ENCODE results near the gene SYNRG. TPM values are rescaled to one million over a fixed set of nuclear protein-coding genes. Genes with fewer than 3 reads are reported as not detected.
A peak's percentile ranks its signal among the peaks of the same experiment; 100 is the strongest.

Gene SYNRG
- polyA plus RNA-seq = 33.2 TPM
- long read RNA-seq, donor 1, partial matches to known transcripts = 0 of 3 reads
- long read RNA-seq, donor 1, other reads (novel, unspliced or antisense) = 0 of 3 reads
- long read RNA-seq, donor 2, partial matches to known transcripts = 6 of 9 reads
- long read RNA-seq, donor 2, other reads (novel, unspliced or antisense) = 0 of 9 reads
- long read RNA-seq, donor 3 = 0 reads
- long read RNA-seq, donor 4 = 0 reads
- long read RNA-seq, donor 5 = 0 reads
- long read RNA-seq, donor 6, partial matches to known transcripts = 0 of 2 reads
- long read RNA-seq, donor 6, other reads (novel, unspliced or antisense) = 0 of 2 reads
- long read RNA-seq, donor 7, partial matches to known transcripts = 0 of 1 reads
- long read RNA-seq, donor 7, other reads (novel, unspliced or antisense) = 0 of 1 reads
- long read RNA-seq, donor 8, partial matches to known transcripts = 0 of 4 reads
- long read RNA-seq, donor 8, other reads (novel, unspliced or antisense) = 0 of 4 reads
- long read RNA-seq, donor 9 = 0 reads
- long read RNA-seq, donor 10 = 0 reads
- long read RNA-seq, donor 11, partial matches to known transcripts = 0 of 2 reads
- long read RNA-seq, donor 11, other reads (novel, unspliced or antisense) = 0 of 2 reads

GRCh38 chr17:37609170-37610040, at the start of gene SYNRG:
Gene SYNRG, minus strand, starts transcription at chr17:37609418. Its CDS starts 63 bp downstream, at chr17:37609355.
- Histone ChIP-seq H3K36me3 (ENCODE audit: control insufficient read depth, insufficient read depth, low read length) (peaks cover 8% of the 10 kb centered on the region), H3K4me3 (ENCODE audit: low read length) (peak within 1 kb of the TSS; percentile 96), H3K9me3 (ENCODE audit: control insufficient read depth, low read depth, low read length) (no peaks in the 10 kb centered on the region), H3K27me3 (ENCODE audit: control insufficient read depth, insufficient read depth, low read length) (no peaks in the 10 kb centered on the region), H3K27ac (ENCODE audit: low read length) (peak within 1 kb of the TSS; percentile 86), H3K4me1 (ENCODE audit: control insufficient read depth, insufficient read depth, low read length) (peaks cover 2% of the 10 kb centered on the region)
- peak; percentile 97 for DNase-seq
- WGBS (ENCODE audit: insufficient coverage, low lambda C conversion rate) = 83% methylated on average over 1 of the region's 60 CpGs

GRCh38 chr17:37657202-37657601, 48.0 kb upstream of the SYNRG start:
- Histone ChIP-seq H3K36me3 (ENCODE audit: control insufficient read depth, insufficient read depth, low read length) (no peaks in the 10 kb centered on the region), H3K4me1 (ENCODE audit: control insufficient read depth, insufficient read depth, low read length) (peaks cover 21% of the 10 kb centered on the region), H3K4me3 (ENCODE audit: low read length) (no peak overlapping the region), H3K27ac (ENCODE audit: low read length) (no peak overlapping the region), H3K9me3 (ENCODE audit: control insufficient read depth, low read depth, low read length) (no peaks in the 10 kb centered on the region), H3K27me3 (ENCODE audit: control insufficient read depth, insufficient read depth, low read length) (no peaks in the 10 kb centered on the region)
- no CpG with 5 or more reads among the region's 1 CpG for WGBS (ENCODE audit: insufficient coverage, low lambda C conversion rate)
- no peak for DNase-seq

- Histone ChIP-seq H3K27ac (ENCODE audit: low read length) (no peak overlapping the region), H3K9me3 (ENCODE audit: control insufficient read depth, low read depth, low read length) (no peaks in the 10 kb centered on the region), H3K27me3 (ENCODE audit: control insufficient read depth, insufficient read depth, low read length) (no peaks in the 10 kb centered on the region), H3K36me3 (ENCODE audit: control insufficient read depth, insufficient read depth, low read length) (no peaks in the 10 kb centered on the region), H3K4me1 (ENCODE audit: control insufficient read depth, insufficient read depth, low read length) (no peaks in the 10 kb centered on the region), H3K4me3 (ENCODE audit: low read length) (no peak overlapping the region)
- WGBS (ENCODE audit: insufficient coverage, low lambda C conversion rate) = no CpG with 5 or more reads among the region's 2 CpGs
- no peak for DNase-seq
These were observed 42.6 kb upstream of the SYNRG start for GRCh38 chr17:37651849-37652248.

GRCh38 chr17:37650419-37651003, 41.3 kb upstream of the SYNRG start:
- Histone ChIP-seq H3K9me3 (ENCODE audit: control insufficient read depth, low read depth, low read length) (no peaks in the 10 kb centered on the region), H3K4me1 (ENCODE audit: control insufficient read depth, insufficient read depth, low read length) (no peaks in the 10 kb centered on the region)
- WGBS (ENCODE audit: insufficient coverage, low lambda C conversion rate) = 100% methylated on average over 3 of the region's 6 CpGs

GRCh38 chr17:37648555-37648954, 39.3 kb upstream of the SYNRG start:
- WGBS (ENCODE audit: insufficient coverage, low lambda C conversion rate) = no CpG with 5 or more reads among the region's 2 CpGs
- H3K9me3 ChIP-seq (ENCODE audit: control insufficient read depth, low read depth, low read length) = no peaks in the 10 kb centered on the region
- no peaks in the 10 kb centered on the region for H3K27me3 ChIP-seq (ENCODE audit: control insufficient read depth, insufficient read depth, low read length)
- H3K4me1 ChIP-seq (ENCODE audit: control insufficient read depth, insufficient read depth, low read length) = peaks cover 2% of the 10 kb centered on the region
- H3K4me3 ChIP-seq (ENCODE audit: low read length) = no peak overlapping the region
- DNase-seq = no peak
- H3K27ac ChIP-seq (ENCODE audit: low read length) = no peak overlapping the region
- no peaks in the 10 kb centered on the region for H3K36me3 ChIP-seq (ENCODE audit: control insufficient read depth, insufficient read depth, low read length)

More at GRCh38 chr17:37650419-37651003, 41.3 kb upstream of the SYNRG start:
- H3K36me3 ChIP-seq (ENCODE audit: control insufficient read depth, insufficient read depth, low read length) = no peaks in the 10 kb centered on the region
- H3K27ac ChIP-seq (ENCODE audit: low read length) = no peak overlapping the region
- no peak overlapping the region for H3K4me3 ChIP-seq (ENCODE audit: low read length)
- no peaks in the 10 kb centered on the region for H3K27me3 ChIP-seq (ENCODE audit: control insufficient read depth, insufficient read depth, low read length)
- DNase-seq = no peak

- no peaks in the 10 kb centered on the region for H3K27me3 ChIP-seq (ENCODE audit: control insufficient read depth, insufficient read depth, low read length)
- H3K4me1 ChIP-seq (ENCODE audit: control insufficient read depth, insufficient read depth, low read length) = peaks cover 2% of the 10 kb centered on the region
These were observed 38.6 kb upstream of the SYNRG start for GRCh38 chr17:37647856-37648255.

GRCh38 chr17:37643869-37644268, 34.7 kb upstream of the SYNRG start:
- peaks cover 7% of the 10 kb centered on the region for H3K4me1 ChIP-seq (ENCODE audit: control insufficient read depth, insufficient read depth, low read length)
- peak; percentile 45 to 76 for DNase-seq

More at GRCh38 chr17:37647856-37648255, 38.6 kb upstream of the SYNRG start:
- 14% methylated on average over 1 of the region's 1 CpG for WGBS (ENCODE audit: insufficient coverage, low lambda C conversion rate)
- peak in 1 of 2 donors; percentile 59 for DNase-seq
- Histone ChIP-seq H3K4me3 (ENCODE audit: low read length) (no peak overlapping the region), H3K9me3 (ENCODE audit: control insufficient read depth, low read depth, low read length) (no peaks in the 10 kb centered on the region), H3K36me3 (ENCODE audit: control insufficient read depth, insufficient read depth, low read length) (no peaks in the 10 kb centered on the region), H3K27ac (ENCODE audit: low read length) (peak overlapping the region; percentile 17)

GRCh38 chr17:37643118-37643766, 34.0 kb upstream of the SYNRG start, which contains the start of gene DDX52:
Gene DDX52, minus strand, starts transcription at chr17:37643446. Its CDS starts 26 bp downstream, at chr17:37643420.
- peak within 1 kb of the TSS; percentile 89 for H3K27ac ChIP-seq (ENCODE audit: low read length)
- H3K36me3 ChIP-seq (ENCODE audit: control insufficient read depth, insufficient read depth, low read length) = peaks cover 10% of the 10 kb centered on the region
- peak within 1 kb of the TSS; percentile 73 for H3K4me3 ChIP-seq (ENCODE audit: low read length)
- peak; percentile 96 for DNase-seq
- no CpG with 5 or more reads among the region's 43 CpGs for WGBS (ENCODE audit: insufficient coverage, low lambda C conversion rate)
- H3K27me3 ChIP-seq (ENCODE audit: control insufficient read depth, insufficient read depth, low read length) = no peaks in the 10 kb centered on the region
- no peaks in the 10 kb centered on the region for H3K9me3 ChIP-seq (ENCODE audit: control insufficient read depth, low read depth, low read length)
- peaks cover 7% of the 10 kb centered on the region for H3K4me1 ChIP-seq (ENCODE audit: control insufficient read depth, insufficient read depth, low read length)

More at GRCh38 chr17:37643869-37644268, 34.7 kb upstream of the SYNRG start:
- WGBS (ENCODE audit: insufficient coverage, low lambda C conversion rate) = 0% methylated on average over 1 of the region's 3 CpGs
- Histone ChIP-seq H3K4me3 (ENCODE audit: low read length) (peak overlapping the region; percentile 73), H3K27ac (ENCODE audit: low read length) (peak overlapping the region; percentile 89), H3K9me3 (ENCODE audit: control insufficient read depth, low read depth, low read length) (no peaks in the 10 kb centered on the region), H3K27me3 (ENCODE audit: control insufficient read depth, insufficient read depth, low read length) (no peaks in the 10 kb centered on the region), H3K36me3 (ENCODE audit: control insufficient read depth, insufficient read depth, low read length) (peaks cover 9% of the 10 kb centered on the region)

GRCh38 chr17:37642681-37643080, 33.5 kb upstream of the SYNRG start:
- no CpG with 5 or more reads among the region's 7 CpGs for WGBS (ENCODE audit: insufficient coverage, low lambda C conversion rate)

More at GRCh38 chr17:37642681-37643080, 33.5 kb upstream of the SYNRG start:
- Histone ChIP-seq H3K9me3 (ENCODE audit: control insufficient read depth, low read depth, low read length) (no peaks in the 10 kb centered on the region), H3K4me3 (ENCODE audit: low read length) (peak overlapping the region; percentile 73), H3K27me3 (ENCODE audit: control insufficient read depth, insufficient read depth, low read length) (no peaks in the 10 kb centered on the region), H3K27ac (ENCODE audit: low read length) (peak overlapping the region; percentile 89), H3K4me1 (ENCODE audit: control insufficient read depth, insufficient read depth, low read length) (peaks cover 7% of the 10 kb centered on the region), H3K36me3 (ENCODE audit: control insufficient read depth, insufficient read depth, low read length) (peaks cover 13% of the 10 kb centered on the region)
- peak; percentile 15 to 62 for DNase-seq

All from large intestine (tissue), 12 donors.